ENCODE results near the gene TSPAN14.

DNA sequence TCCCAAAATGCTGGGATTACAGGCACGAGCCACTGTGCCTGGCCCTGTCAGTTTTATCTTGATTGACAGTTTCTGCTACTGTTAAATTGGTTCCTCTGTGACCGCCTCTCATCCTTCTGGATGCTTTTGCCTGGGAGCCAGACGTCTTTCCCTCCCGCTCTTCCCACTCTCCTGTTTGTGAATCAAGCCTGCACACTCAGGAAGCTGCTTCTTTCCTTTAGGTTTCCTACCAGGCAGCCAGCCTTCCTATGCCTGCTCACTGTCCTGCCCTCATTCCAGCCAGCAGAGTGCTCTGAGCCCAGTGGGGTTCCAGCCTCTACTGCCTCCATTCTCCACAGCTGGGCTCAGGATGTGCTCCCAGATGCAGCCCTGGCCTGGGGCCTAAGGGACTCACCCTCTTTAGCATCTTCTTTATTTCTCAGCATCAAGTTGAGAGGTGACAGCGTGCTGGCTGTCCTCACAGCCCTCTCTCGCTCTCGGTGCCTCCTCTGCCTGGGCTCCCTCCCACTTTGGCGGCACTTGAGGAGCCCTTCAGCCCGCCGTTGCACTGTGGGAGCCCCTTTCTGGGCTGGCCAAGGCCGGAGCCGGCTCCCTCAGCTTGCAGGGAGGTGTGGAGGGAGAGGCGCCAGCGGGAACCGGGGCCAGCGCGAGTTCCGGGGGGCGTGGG lies 88.7 kb downstream of the TSPAN14 start:
- TF ChIP-seq, protein P1, sequence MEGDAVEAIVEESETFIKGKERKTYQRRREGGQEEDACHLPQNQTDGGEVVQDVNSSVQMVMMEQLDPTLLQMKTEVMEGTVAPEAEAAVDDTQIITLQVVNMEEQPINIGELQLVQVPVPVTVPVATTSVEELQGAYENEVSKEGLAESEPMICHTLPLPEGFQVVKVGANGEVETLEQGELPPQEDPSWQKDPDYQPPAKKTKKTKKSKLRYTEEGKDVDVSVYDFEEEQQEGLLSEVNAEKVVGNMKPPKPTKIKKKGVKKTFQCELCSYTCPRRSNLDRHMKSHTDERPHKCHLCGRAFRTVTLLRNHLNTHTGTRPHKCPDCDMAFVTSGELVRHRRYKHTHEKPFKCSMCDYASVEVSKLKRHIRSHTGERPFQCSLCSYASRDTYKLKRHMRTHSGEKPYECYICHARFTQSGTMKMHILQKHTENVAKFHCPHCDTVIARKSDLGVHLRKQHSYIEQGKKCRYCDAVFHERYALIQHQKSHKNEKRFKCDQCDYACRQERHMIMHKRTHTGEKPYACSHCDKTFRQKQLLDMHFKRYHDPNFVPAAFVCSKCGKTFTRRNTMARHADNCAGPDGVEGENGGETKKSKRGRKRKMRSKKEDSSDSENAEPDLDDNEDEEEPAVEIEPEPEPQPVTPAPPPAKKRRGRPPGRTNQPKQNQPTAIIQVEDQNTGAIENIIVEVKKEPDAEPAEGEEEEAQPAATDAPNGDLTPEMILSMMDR (optimal IDR thresholded peaks at IDR 0.05 in 1 of 3, IDR thresholded peaks at IDR 0.05 in 1 of 3, conservative IDR thresholded peaks at IDR 0.05 in 1 of 3; ENCODE audit: extremely low read depth in 1 of 3, insufficient read depth in 2 of 3, low read length in 3 of 3) = no peak
- no peak for TF ChIP-seq EZH2 (IDR thresholded peaks at IDR 0.05; ENCODE audit: low read length)
